HG03469 (cell line): ENCODE results near the gene IMMT.
A peak's percentile ranks its signal among the peaks of the same experiment; 100 is the strongest.
"Not testable (repeated sequence)": the region's sequence is repeated elsewhere in the genome, so short reads cannot be mapped to it uniquely, and the experiment has no call there.

Source experiments
- ATAC-seq: cut with Tn5 transposase; IDR thresholded peaks from one replicate; pipeline ENCODE4 v1.9.1; 2021; ENCODE audit warnings: mild to moderate bottlenecking, moderate library complexity, moderate number of reproducible peaks; ENCODE audit not compliant: unreplicated experiment

Gene IMMT

GRCh38 chr2:86195055-86195807 is at the start of gene IMMT:
IMMT (minus strand) TSS chr2:86195462; CDS start chr2:86195382, 80 bp downstream.
- ATAC-seq, result peak; percentile 72

GRCh38 chr2:86244781-86245180 is 49.5 kb upstream of the IMMT start:
- not testable (repeated sequence) for ATAC-seq

GRCh38 chr2:86243950-86244733 is 48.9 kb upstream of the IMMT start:
- no peak for ATAC-seq

- no peak for ATAC-seq
Measured at GRCh38 chr2:86243272-86243671, 48.0 kb upstream of the IMMT start.

GRCh38 chr2:86241611-86242010 is 46.3 kb upstream of the IMMT start:
- no peak for ATAC-seq

GRCh38 chr2:86240251-86240650 is 45.0 kb upstream of the IMMT start:
- no peak for ATAC-seq

- no peak for ATAC-seq
Measured at GRCh38 chr2:86239745-86240144, 44.5 kb upstream of the IMMT start.

GRCh38 chr2:86239326-86239725 is 44.1 kb upstream of the IMMT start:
- no peak for ATAC-seq

- ATAC-seq, result peak; percentile 81
Measured at GRCh38 chr2:86238354-86238753, 43.1 kb upstream of the IMMT start.

DNA sequence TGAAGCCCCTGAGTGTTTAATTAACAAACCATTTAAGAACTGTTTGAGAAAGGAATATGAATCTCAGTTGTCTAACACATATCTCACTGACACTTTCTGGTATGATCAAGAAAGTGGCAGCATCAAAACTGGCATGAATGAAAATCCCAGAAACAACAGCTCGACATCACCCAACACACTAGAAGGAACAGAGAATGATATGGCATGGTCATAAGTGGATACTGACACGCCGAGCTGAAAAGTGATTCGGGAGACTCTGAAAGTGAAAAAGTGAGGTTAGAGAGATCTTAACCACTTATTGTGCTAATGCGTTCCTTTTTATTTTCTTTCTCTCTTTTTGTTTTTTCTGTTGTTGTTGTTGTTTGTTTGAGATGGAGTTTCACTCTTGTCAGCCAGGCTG is 41.9 kb upstream of the IMMT start:
- ATAC-seq, result no peak

GRCh38 chr2:86235196-86235980 is 40.1 kb upstream of the IMMT start:
- ATAC-seq, result no peak

DNA sequence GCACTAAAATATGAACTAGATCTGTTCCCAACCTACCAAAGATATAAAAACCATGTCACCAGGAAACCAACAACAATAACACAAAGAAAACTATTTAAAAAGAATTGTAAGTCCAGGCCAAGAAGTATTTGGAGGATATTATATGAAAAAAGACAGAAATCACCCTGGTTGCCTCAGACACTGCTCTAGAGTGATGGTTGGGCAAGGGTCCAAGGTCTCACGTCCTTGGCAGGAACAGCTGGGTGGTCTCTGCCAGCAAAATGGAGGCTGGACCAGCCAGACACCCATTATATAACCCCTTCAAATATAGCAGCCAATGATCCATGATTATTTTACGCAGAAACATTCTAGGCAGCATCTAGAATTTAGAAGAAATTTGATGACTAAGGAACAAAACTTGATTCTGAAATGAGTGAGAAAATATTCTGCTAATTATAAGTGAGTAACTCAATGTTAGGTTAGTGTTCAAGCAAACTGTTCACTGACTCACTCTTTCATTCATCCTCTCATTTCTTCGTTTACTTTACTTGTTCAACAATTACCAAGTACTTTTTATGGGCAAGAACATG is 39.4 kb upstream of the IMMT start:
- no peak for ATAC-seq

- no peak for ATAC-seq
Measured at GRCh38 chr2:86233436-86233835, 38.2 kb upstream of the IMMT start.

DNA sequence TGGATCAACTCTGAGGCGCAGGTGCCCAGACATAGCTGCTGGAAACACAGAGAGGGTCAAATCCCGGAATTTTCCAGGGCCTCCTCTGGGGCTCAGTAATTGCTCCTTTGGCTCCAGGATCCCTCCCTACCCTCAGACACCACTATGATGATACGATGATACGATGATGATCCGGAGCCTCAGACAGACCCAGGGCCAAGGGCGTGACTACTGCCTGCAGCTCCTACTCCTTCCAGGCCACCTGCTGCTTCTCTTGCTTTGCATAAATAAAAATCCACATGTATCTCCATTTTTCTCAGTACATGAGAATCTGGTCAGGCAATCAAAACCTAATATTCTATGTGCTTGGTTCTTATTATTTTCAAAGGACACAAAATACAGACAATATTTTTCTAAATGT is 37.6 kb upstream of the IMMT start:
- no peak for ATAC-seq

DNA sequence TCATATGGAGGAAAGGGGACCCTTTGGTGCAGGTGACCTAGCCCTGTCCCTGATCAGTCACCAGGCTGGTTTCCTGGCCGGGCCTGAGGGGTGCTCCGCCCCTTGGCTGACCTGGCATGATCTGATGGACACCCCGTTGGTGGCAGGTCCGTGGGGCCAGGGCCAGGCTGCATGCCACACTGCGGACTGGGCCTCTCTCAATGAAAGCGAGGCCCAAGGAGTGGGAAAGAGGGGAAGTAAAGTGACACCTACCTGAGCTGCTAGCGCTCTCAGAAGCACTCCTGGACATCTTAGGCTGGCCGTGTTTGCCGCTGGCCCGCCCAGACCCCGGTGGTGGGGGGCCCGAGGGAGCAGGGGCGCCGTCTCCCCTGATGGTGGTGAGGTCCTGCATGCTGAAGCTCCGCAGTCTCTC is 37.1 kb upstream of the IMMT start:
- no peak for ATAC-seq

DNA sequence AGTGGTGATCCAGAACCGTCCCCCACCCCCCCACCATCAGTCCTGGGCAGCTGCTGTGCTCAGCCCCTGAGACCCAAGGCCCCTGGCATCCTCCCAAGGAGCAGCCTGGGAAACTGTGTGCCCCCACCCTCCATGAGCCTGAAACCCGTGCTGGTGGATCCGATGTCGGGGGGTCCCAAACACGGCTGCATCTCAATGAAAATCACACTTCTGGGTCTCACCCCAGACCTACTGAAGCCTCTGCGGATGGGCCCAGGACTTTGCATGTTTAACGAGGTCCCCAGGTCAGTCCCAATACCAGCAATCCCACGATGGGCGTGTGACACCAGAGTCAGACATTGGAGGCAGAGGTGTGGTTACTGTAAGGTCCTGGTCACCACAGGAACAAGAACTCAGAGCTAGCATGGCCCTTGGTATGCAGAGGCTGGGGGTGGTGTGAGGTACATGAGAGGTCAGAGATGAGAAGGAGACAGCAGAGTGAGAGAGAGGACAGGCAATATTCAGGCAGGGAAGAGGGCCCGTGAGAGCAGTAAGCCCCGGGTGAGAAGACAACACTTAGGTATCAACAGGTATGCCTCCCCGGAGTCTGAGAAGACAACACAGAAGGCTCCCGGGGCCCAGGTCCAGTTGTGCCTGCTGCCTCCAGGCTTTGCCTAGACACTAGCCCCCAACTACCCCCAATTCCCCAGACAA is 36.6 kb upstream of the IMMT start:
- no peak for ATAC-seq

- no peak for ATAC-seq
Measured at GRCh38 chr2:86230961-86231360, 35.7 kb upstream of the IMMT start.

DNA sequence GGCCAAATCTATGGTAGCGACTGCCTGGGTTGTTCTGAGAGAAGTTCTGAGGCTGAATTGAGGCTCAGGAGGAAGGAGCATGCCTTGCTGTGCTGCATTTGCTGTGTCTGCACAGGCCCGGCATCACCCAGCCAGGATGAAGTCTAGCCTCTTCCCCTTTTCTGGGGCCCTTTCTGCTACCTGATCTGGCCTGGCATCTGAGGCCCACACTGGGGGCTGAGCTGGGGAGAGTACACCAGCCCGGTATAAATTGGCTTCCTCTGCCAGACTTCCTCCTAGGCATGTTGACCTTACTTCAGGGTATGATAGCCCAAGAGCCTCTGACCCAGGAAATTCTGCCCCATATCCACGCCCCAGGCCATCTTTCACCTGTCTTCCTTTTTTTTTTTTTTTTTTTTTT is 34.0 kb upstream of the IMMT start:
- ATAC-seq, result no peak

DNA sequence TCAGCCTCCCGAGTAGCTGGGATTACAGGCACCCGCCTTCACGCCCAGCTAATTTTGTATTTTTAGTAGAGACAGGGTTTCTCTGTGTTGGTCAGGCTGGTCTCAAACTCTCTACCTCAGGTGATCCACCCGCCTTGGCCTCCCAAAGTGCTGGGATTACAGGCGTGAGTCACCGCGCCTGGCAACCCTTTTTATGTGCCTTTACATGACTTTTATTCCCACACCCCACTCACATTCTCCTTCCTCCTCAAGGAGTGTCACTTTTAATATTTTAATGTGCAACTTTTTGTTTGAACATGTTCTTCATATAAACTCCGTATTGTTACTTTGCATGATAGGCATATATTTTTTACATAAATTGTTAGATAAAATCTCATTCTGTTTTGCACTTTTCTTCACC is 33.3 kb upstream of the IMMT start:
- not testable (repeated sequence) for ATAC-seq

- no peak for ATAC-seq
Measured at GRCh38 chr2:86227685-86228084, 32.4 kb upstream of the IMMT start.
